Transverse colon (tissue), 4 donors: ENCODE data around the gene REEP5. TPM values are rescaled to one million over a fixed set of nuclear protein-coding genes. Genes with fewer than 3 reads are reported as not detected.

Experiments used
- DNase-seq: peaks from one replicate; pipeline ENCODE4 v3.0.0-alpha.2; 2019
- H3K27ac ChIP-seq, 4 donors: fragments of 200-600 bp; sonication (generic); 2 replicates each; pipeline ENCODE4 v1.5.1; 2016 to 2018; ENCODE audit warnings: inconsistent platforms in 4 of 4
- H3K27me3 ChIP-seq: fragments of 200-600 bp; sonication (generic); 2 replicates; pipeline ENCODE4 v1.5.1; 2017; ENCODE audit warnings: inconsistent platforms
- H3K36me3 ChIP-seq, 4 donors: fragments of 200-600 bp; sonication (generic); 2 replicates each; pipeline ENCODE4 v1.5.1; 2017 to 2019; ENCODE audit warnings: inconsistent platforms in 4 of 4
- H3K4me1 ChIP-seq, 4 donors: fragments of 200-600 bp; sonication (generic); 2 replicates each; pipeline ENCODE4 v1.5.1; 2017 to 2020; ENCODE audit warnings: inconsistent platforms in 4 of 4
- H3K4me3 ChIP-seq, 4 donors: fragments of 200-600 bp; sonication (generic); 1 replicate in 1 of 4; 2 replicates in 3 of 4; pipeline versions ENCODE4 v1.5.1 to v1.6.1; 2017 to 2019; ENCODE audit warnings: inconsistent platforms in 4 of 4
- H3K9me3 ChIP-seq, 2 donors: fragments of 200-600 bp; sonication (generic); 2 replicates each; pipeline ENCODE4 v1.5.1; 2017 to 2019; ENCODE audit warnings: inconsistent platforms in 2 of 2
- EP300 ChIP-seq: sonication (generic); formaldehyde crosslinking; IDR thresholded peaks from one replicate; pipeline ENCODE4 v1.6.1; 2017; ENCODE audit warnings: antibody characterized with exemption, low read depth
- POLR2A ChIP-seq: fragments of 450-650 bp; IDR thresholded peaks from one replicate; pipeline ENCODE4 v1.6.1; 2016; ENCODE audit warnings: antibody characterized with exemption, mild to moderate bottlenecking, moderate library complexity
- POLR2AphosphoS5 ChIP-seq, 3 donors: sonication (generic); formaldehyde crosslinking; IDR thresholded peaks; one replicate each; pipeline ENCODE4 v1.6.1; 2016; ENCODE audit warnings: antibody characterized with exemption in 3 of 3
- WGBS, 2 donors: methylation state at CpG; one replicate each; pipeline ENCODE4 v1.1.5; 2018; ENCODE audit warnings: low coverage in 1 of 2; 5-methylcytosine and 5-hydroxymethylcytosine counted together
- in situ Hi-C, 4 donors: fragments of 200-750 bp; cut with MboI; loops; one replicate each; pipeline versions ENCODE4 v1.15.0 to v1.15.1; 2017; ENCODE audit warnings: low sequenced_read_pairs in 3 of 4, low pct_ligation_motif_present in 1 of 4, low pct_unique_long_range_greater_than_20kb in 1 of 4
- intact Hi-C: fragments of 100-400 bp; cut with DNase I; formaldehyde crosslinking; loops from one replicate; pipeline ENCODE4 v1.15.1; 2023; ENCODE audit warnings: low total_unique reads
- total RNA-seq, 4 donors: library from RNA; depleted of rRNA; stranded (reverse); fragments of >200 nt; gene quantifications; one replicate each; pipeline ENCODE4 v1.1.0, GENCODE V29; 2016
- TF ChIP-seq, protein P1 (sequence below), 5 experiments: fragments of 200-600 bp in 3 of 5; fragments of 450-650 bp in 2 of 5; sonication (generic) in 3 of 5; IDR thresholded peaks; 1 replicate in 2 of 5; 2 replicates in 3 of 5; pipeline ENCODE4 v1.5.1; 2016 to 2017; ENCODE audit warnings: antibody characterized with exemption in 5 of 5, inconsistent platforms in 3 of 5, mild to moderate bottlenecking in 2 of 5, moderate library complexity in 1 of 5

Gene REEP5
- total RNA-seq, 4 donors from 2014 or later, result 15.7 to 63.5 (median 56.4) TPM

DNA sequence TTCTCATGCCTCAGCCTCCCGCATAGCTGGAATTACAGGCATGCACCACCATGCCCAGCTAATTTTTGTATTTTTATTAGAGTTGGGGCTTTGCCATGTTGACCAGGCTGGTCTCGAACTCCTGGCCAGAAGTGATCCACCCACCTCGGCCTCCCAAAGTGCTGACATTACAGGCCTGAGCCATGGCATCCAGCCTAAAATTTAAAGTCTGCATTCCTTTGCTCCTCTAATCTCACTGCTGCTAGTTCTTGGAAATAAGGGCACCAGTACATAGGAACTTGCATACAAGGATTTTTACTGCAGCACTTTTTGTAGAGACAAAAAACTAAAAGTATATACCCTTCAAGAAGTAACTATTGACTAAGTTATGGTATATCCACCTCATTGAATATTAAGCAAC, 34.6 kb upstream of the REEP5 start:
- in situ Hi-C loops, result no loop called here
- Histone ChIP-seq H3K36me3 (no peaks in the 10 kb centered on the region), H3K4me1 (peaks cover 0 to 18% (median 9%) of the 10 kb centered on the region in 4 donors), H3K4me3 (no peak overlapping the region), H3K9me3 (no peaks in the 10 kb centered on the region), H3K27ac (no peak overlapping the region), H3K27me3 (no peaks in the 10 kb centered on the region)
- DNase-seq, result no peak
- 75 to 100% methylated on average over 1 to 3 of the region's 3 CpGs for WGBS, 2 donors
- TF ChIP-seq POLR2A (no peak), POLR2AphosphoS5 (IDR thresholded peaks at IDR 0.05) (no peak), EP300 (no peak)
- TF ChIP-seq, protein P1, sequence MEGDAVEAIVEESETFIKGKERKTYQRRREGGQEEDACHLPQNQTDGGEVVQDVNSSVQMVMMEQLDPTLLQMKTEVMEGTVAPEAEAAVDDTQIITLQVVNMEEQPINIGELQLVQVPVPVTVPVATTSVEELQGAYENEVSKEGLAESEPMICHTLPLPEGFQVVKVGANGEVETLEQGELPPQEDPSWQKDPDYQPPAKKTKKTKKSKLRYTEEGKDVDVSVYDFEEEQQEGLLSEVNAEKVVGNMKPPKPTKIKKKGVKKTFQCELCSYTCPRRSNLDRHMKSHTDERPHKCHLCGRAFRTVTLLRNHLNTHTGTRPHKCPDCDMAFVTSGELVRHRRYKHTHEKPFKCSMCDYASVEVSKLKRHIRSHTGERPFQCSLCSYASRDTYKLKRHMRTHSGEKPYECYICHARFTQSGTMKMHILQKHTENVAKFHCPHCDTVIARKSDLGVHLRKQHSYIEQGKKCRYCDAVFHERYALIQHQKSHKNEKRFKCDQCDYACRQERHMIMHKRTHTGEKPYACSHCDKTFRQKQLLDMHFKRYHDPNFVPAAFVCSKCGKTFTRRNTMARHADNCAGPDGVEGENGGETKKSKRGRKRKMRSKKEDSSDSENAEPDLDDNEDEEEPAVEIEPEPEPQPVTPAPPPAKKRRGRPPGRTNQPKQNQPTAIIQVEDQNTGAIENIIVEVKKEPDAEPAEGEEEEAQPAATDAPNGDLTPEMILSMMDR (IDR thresholded peaks at IDR 0.05), result no peak
- intact Hi-C loops, result no loop called here

DNA sequence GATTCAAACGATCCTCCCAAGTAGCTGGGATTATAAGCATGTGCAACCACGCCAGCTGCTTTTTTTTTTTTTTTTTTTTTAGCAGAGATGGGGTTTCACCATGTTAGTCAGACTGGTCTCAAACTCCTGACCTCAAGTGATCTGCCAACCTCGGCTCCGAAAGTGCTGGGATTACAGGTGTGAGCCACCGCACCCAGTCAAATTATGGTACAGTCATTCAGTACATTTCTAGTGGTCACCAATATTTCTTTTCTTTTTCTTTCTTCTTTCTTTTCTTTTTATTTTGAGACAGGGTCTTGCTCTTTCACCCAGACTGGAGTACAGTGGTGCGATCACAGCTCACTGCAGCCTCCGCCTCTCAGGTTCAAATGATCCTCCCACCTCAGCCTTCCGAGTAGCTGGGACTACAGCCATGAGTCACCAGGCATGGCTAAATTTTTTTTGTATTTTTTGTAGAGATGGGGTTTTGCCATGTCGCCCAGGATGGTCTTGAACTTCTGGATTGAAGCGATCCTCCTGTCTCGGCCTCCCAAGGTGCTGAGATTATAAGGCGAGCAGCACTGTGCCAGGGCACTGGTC, 29.2 kb upstream of the REEP5 start:
- Histone ChIP-seq H3K4me1 (no peaks in the 10 kb centered on the region), H3K9me3 (no peaks in the 10 kb centered on the region), H3K36me3 (no peaks in the 10 kb centered on the region), H3K27ac (no peak overlapping the region), H3K27me3 (no peaks in the 10 kb centered on the region), H3K4me3 (no peak overlapping the region)
- no peak for DNase-seq
- intact Hi-C loops (no loop called here), in situ Hi-C loops (no loop called here)
- TF ChIP-seq, protein P1 (IDR thresholded peaks at IDR 0.05), result no peak
- TF ChIP-seq POLR2AphosphoS5 (IDR thresholded peaks at IDR 0.05), result no peak
- no peak for TF ChIP-seq POLR2A
- no peak for TF ChIP-seq EP300
- WGBS, 2 donors, result 71 to 82% methylated on average over 8 to 12 of the region's 12 CpGs

DNA sequence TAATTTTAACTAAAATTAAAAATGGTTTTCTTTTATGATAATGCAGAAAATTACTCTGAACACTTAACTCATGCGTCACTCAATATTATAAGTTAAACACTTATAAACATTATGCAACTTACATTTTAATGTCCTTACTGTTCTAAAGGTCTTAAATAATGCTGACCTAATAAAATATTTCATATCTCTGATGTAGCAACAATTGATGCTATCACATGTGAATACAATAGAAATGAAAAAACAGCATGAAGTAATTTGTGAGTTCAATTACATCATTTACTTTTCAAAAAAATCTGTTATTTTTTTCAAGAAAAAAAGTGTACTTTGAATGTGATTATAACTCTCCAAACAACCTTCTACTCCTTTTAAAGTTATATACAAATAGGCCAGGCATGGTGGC, 26.4 kb upstream of the REEP5 start:
- H3K4me3 ChIP-seq, result no peak overlapping the region
- 95 to 100% methylated on average over 1 of the region's 1 CpG for WGBS, 2 donors
- in situ Hi-C loops, result loop anchor here in 1 of 4 donors (25.0 kb wide), 1 partner anchor 386 kb away; no protein-coding TSS in a partner anchor
- H3K27ac ChIP-seq, result no peak overlapping the region
- TF ChIP-seq POLR2A (no peak), EP300 (no peak)
- intact Hi-C loops, result no loop called here
- no peaks in the 10 kb centered on the region for H3K9me3 ChIP-seq
- H3K36me3 ChIP-seq, result no peaks in the 10 kb centered on the region
- no peaks in the 10 kb centered on the region for H3K4me1 ChIP-seq
- H3K27me3 ChIP-seq, result no peaks in the 10 kb centered on the region
- no peak for DNase-seq

DNA sequence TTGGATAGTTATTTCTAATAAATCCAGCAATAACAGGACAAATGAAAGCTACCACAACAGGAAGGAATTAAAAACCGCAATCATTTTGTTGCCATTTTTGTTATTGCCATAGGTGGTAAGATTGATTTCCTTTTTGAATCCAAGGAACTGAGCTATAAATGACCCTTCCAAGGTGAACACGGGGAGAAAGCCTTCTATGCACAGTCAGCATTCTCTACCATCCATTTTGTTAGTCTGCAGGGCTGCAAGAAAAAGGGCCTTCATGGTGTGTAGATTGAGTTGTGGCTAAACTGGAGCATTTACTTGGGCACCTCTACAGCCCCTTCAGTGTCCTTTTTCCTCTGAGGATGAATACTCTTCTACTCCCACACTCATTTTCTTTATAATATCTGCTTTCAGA, 18.6 kb upstream of the REEP5 start:
- DNase-seq, result no peak
- Histone ChIP-seq H3K4me1 (no peaks in the 10 kb centered on the region), H3K4me3 (no peak overlapping the region), H3K36me3 (no peaks in the 10 kb centered on the region), H3K27me3 (no peaks in the 10 kb centered on the region), H3K27ac (no peak overlapping the region), H3K9me3 (no peaks in the 10 kb centered on the region)
- TF ChIP-seq POLR2AphosphoS5 (IDR thresholded peaks at IDR 0.05), result no peak
- TF ChIP-seq, protein P1 (IDR thresholded peaks at IDR 0.05), result no peak
- TF ChIP-seq POLR2A, result no peak
- no peak for TF ChIP-seq EP300
- 66 to 81% methylated on average over 2 of the region's 2 CpGs for WGBS, 2 donors
- intact Hi-C loops, result no loop called here
- in situ Hi-C loops, result loop anchor here in 1 of 4 donors (25.0 kb wide), 1 partner anchor 378 kb away; no protein-coding TSS in a partner anchor

DNA sequence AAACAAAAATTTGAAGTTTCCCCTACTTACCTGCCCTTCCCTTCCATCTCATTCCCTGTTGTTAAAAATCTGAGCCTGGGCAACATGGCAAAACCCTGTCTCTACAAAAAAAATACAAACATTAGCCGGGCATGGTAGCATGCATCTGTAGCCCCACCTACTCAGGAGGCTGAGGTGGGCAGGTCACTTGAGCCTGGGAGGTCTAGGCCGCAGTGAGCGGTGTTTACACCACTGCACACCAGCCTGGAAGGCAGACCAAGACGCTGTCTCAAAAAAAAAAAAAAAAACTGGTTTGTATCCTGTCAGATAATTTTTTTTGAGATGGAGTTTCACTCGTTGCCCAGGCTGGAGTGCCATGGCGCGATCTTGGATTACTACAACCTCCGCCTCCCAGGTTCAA, 16.3 kb upstream of the REEP5 start:
- no peak for DNase-seq
- H3K36me3 ChIP-seq, result no peaks in the 10 kb centered on the region

More for the DNA sequence above, 16.3 kb upstream of the REEP5 start:
- intact Hi-C loops (no loop called here), in situ Hi-C loops (loop anchor here in 1 of 4 donors (25.0 kb wide), 1 partner anchor 376 kb away; no protein-coding TSS in a partner anchor)
- no peak overlapping the region for H3K4me3 ChIP-seq
- no peaks in the 10 kb centered on the region for H3K9me3 ChIP-seq
- no peak overlapping the region for H3K27ac ChIP-seq
- TF ChIP-seq, protein P1 (IDR thresholded peaks at IDR 0.05), result no peak
- no peak for TF ChIP-seq EP300
- TF ChIP-seq POLR2AphosphoS5 (IDR thresholded peaks at IDR 0.05), result no peak
- no peak for TF ChIP-seq POLR2A
- WGBS, 2 donors, result 85 to 89% methylated on average over 5 to 8 of the region's 8 CpGs
- no peaks in the 10 kb centered on the region for H3K27me3 ChIP-seq
- no peaks in the 10 kb centered on the region for H3K4me1 ChIP-seq
